ENCODE results near the gene NEDD1. TPM values are rescaled to one million over a fixed set of nuclear protein-coding genes. Genes with fewer than 3 reads are reported as not detected.

NEDD1 gene
- total and polyA plus RNA-seq, 10 of the 15 experiments (the other 5 are each of a cell fraction or from before 2014, with no cell fraction given) = 15.9 to 52.6 (median 28.7) TPM

DNA sequence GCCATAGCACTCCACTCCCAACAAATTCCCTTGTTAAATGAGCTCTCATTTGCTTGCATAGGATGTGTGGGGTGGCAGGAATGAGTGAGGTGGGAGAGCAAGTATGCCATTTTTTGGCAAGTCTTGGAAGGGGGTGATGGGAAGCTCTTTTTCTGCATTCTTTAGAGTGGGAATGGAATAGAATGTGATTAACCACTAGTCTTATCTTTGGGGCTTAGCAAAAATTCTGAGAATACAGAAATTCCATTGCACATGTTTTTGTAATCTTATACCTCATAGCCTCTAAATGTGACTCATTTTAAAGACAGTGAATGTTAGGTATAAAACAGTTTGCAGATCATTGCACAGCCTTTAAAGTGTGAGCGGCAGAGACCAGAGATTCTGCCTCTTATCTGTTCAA is 28.4 kb upstream of the NEDD1 start:
- FAIRE-seq (no peak), DNase-seq (ENCODE audit: low read depth, low spot score) (no peak), ATAC-seq (no peak)
- ChIA-PET CTCF (interaction anchor here (1.0 kb wide), 1 partner anchor 84 kb away, joined by 3 read pairs; no protein-coding TSS in a partner anchor), POLR2A (no interaction called here), SMC1A (ENCODE audit: uncharacterized antibody, unreplicated experiment) (no interaction called here), RAD21 (ENCODE audit: unreplicated experiment) (no interaction called here)
- H4K20me1 ChIP-seq (ENCODE audit: control insufficient read depth, insufficient read depth) = no peaks in the 10 kb centered on the region
- no TSS peak for BruUV-seq (replicated peaks)
- H3K9me3 ChIP-seq (replicated peaks; ENCODE audit: control insufficient read depth, insufficient read depth, low read length) = no peaks in the 10 kb centered on the region; the same call in 2 of the 3 replicates
- no peak overlapping the region for H3K27ac ChIP-seq (ENCODE audit: control insufficient read depth, insufficient read depth)
- no peak overlapping the region for H3K4me3 ChIP-seq
- intact Hi-C loops (cut with micrococcal nuclease; ENCODE audit: unreplicated experiment) = no loop called here
- in situ Hi-C loops (cut with MboI) = no loop called here
- 44% methylated on average over 1 of the region's 1 CpG for WGBS (ENCODE audit: insufficient coverage, insufficient replicate concordance, low lambda C conversion rate, missing lambda C conversion rate)
- H3K9ac ChIP-seq (ENCODE audit: control insufficient read depth, insufficient read depth, low read length) = no peak overlapping the region
- no peak overlapping the region for H3K4me2 ChIP-seq (ENCODE audit: control insufficient read depth, insufficient read depth)
- H3K36me3 ChIP-seq (ENCODE audit: control insufficient read depth in 2 of 2, insufficient read depth in 2 of 2, low read length in 1 of 2) = no peaks in the 10 kb centered on the region
- H3K27me3 ChIP-seq (replicated peaks in 1 of 2; ENCODE audit: control insufficient read depth in 2 of 2, insufficient read depth in 2 of 2, low read length in 1 of 2) = peaks cover 0 to 2% of the 10 kb centered on the region in 2 experiments; a peak in 1 of 4 replicates
- H2AFZ ChIP-seq (ENCODE audit: control insufficient read depth, low read depth, low read length) = no peak overlapping the region
- TF ChIP-seq CEBPB (IDR thresholded peaks at IDR 0.05; ENCODE audit: borderline replicate concordance in 1 of 2, low read depth in 2 of 2, low read length in 2 of 2) (no peak), CHD4 (IDR thresholded peaks at IDR 0.05) (no peak), LARP7 (IDR thresholded peaks at IDR 0.05) (no peak)
- TF ChIP-seq, protein P1, sequence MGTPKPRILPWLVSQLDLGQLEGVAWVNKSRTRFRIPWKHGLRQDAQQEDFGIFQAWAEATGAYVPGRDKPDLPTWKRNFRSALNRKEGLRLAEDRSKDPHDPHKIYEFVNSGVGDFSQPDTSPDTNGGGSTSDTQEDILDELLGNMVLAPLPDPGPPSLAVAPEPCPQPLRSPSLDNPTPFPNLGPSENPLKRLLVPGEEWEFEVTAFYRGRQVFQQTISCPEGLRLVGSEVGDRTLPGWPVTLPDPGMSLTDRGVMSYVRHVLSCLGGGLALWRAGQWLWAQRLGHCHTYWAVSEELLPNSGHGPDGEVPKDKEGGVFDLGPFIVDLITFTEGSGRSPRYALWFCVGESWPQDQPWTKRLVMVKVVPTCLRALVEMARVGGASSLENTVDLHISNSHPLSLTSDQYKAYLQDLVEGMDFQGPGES (IDR thresholded peaks at IDR 0.05) = no peak
- H3K79me2 ChIP-seq (ENCODE audit: control insufficient read depth, insufficient read depth, low read length) = no peaks in the 10 kb centered on the region
- H3K4me1 ChIP-seq (ENCODE audit: control insufficient read depth, insufficient read depth, low read length) = no peaks in the 10 kb centered on the region

DNA sequence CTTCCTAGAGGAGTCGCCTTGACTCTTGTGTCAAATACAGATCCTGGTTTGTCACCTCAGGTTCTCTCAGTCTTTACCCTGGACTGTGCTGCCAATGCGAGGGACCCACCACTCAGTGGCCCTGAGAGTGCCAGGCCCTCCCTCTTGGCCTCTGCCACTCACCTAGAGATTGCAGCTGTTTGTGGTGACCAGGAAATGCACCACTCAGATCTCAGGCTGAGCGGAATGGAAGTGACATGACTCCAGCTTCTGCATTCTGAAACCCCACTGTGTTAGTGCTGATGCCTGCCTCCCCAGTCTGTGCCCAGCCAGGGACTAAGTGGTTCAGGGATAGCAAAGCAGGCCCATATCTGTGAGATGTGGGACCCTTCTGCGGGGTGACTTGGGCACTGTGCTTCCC is 27.8 kb upstream of the NEDD1 start:
- DNase-seq (ENCODE audit: low read depth, low spot score) (no peak), FAIRE-seq (no peak), ATAC-seq (peak; percentile 25; the same call in 2 of the 3 replicates)
- H3K9ac ChIP-seq (ENCODE audit: control insufficient read depth, insufficient read depth, low read length) = no peak overlapping the region
- H3K4me2 ChIP-seq (ENCODE audit: control insufficient read depth, insufficient read depth) = no peak overlapping the region
- no peaks in the 10 kb centered on the region; the same call in 2 of the 3 replicates for H3K9me3 ChIP-seq (replicated peaks; ENCODE audit: control insufficient read depth, insufficient read depth, low read length)
- WGBS (ENCODE audit: insufficient coverage, insufficient replicate concordance, low lambda C conversion rate, missing lambda C conversion rate) = 40% methylated on average over 4 of the region's 4 CpGs
- CTCF ChIA-PET = no interaction called here
- RAD21 ChIA-PET (ENCODE audit: unreplicated experiment) = no interaction called here
- SMC1A ChIA-PET (ENCODE audit: uncharacterized antibody, unreplicated experiment) = no interaction called here
- POLR2A ChIA-PET = no interaction called here
- no peaks in the 10 kb centered on the region for H3K36me3 ChIP-seq (ENCODE audit: control insufficient read depth in 2 of 2, insufficient read depth in 2 of 2, low read length in 1 of 2)
- no peak overlapping the region for H3K27ac ChIP-seq (ENCODE audit: control insufficient read depth, insufficient read depth)
- intact Hi-C loops (cut with micrococcal nuclease; ENCODE audit: unreplicated experiment) = no loop called here
- no peak overlapping the region for H2AFZ ChIP-seq (ENCODE audit: control insufficient read depth, low read depth, low read length)
- no peaks in the 10 kb centered on the region for H3K79me2 ChIP-seq (ENCODE audit: control insufficient read depth, insufficient read depth, low read length)
- TF ChIP-seq GATAD2B (conservative IDR thresholded peaks at IDR 0.05; ENCODE audit: low read depth) = no peak
- TF ChIP-seq, protein P2, sequence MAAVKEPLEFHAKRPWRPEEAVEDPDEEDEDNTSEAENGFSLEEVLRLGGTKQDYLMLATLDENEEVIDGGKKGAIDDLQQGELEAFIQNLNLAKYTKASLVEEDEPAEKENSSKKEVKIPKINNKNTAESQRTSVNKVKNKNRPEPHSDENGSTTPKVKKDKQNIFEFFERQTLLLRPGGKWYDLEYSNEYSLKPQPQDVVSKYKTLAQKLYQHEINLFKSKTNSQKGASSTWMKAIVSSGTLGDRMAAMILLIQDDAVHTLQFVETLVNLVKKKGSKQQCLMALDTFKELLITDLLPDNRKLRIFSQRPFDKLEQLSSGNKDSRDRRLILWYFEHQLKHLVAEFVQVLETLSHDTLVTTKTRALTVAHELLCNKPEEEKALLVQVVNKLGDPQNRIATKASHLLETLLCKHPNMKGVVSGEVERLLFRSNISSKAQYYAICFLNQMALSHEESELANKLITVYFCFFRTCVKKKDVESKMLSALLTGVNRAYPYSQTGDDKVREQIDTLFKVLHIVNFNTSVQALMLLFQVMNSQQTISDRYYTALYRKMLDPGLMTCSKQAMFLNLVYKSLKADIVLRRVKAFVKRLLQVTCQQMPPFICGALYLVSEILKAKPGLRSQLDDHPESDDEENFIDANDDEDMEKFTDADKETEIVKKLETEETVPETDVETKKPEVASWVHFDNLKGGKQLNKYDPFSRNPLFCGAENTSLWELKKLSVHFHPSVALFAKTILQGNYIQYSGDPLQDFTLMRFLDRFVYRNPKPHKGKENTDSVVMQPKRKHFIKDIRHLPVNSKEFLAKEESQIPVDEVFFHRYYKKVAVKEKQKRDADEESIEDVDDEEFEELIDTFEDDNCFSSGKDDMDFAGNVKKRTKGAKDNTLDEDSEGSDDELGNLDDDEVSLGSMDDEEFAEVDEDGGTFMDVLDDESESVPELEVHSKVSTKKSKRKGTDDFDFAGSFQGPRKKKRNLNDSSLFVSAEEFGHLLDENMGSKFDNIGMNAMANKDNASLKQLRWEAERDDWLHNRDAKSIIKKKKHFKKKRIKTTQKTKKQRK (IDR thresholded peaks at IDR 0.05; ENCODE audit: low read depth, low read length) = no peak
- TF ChIP-seq NFIC (IDR thresholded peaks at IDR 0.05; ENCODE audit: low read depth, low read length) = no peak
- peaks cover 0 to 2% of the 10 kb centered on the region in 2 experiments; a peak in 1 of 4 replicates for H3K27me3 ChIP-seq (replicated peaks in 1 of 2; ENCODE audit: control insufficient read depth in 2 of 2, insufficient read depth in 2 of 2, low read length in 1 of 2)
- H3K4me1 ChIP-seq (ENCODE audit: control insufficient read depth, insufficient read depth, low read length) = no peaks in the 10 kb centered on the region
- no peak overlapping the region for H3K4me3 ChIP-seq
- no peaks in the 10 kb centered on the region for H4K20me1 ChIP-seq (ENCODE audit: control insufficient read depth, insufficient read depth)
- BruUV-seq (replicated peaks) = no TSS peak
- in situ Hi-C loops (cut with MboI) = no loop called here
